HS-5 (cell line): ENCODE results near the gene SMARCB1.

Source experiments
- DNase-seq: peaks from one replicate; pipeline ENCODE4 v3.0.0-alpha.2; 2012; ENCODE audit warnings: low read depth

SMARCB1 gene

GRCh38 chr22:23803001-23803819 lies 16.4 kb downstream of the SMARCB1 start:
- DNase-seq: no peak

DNA sequence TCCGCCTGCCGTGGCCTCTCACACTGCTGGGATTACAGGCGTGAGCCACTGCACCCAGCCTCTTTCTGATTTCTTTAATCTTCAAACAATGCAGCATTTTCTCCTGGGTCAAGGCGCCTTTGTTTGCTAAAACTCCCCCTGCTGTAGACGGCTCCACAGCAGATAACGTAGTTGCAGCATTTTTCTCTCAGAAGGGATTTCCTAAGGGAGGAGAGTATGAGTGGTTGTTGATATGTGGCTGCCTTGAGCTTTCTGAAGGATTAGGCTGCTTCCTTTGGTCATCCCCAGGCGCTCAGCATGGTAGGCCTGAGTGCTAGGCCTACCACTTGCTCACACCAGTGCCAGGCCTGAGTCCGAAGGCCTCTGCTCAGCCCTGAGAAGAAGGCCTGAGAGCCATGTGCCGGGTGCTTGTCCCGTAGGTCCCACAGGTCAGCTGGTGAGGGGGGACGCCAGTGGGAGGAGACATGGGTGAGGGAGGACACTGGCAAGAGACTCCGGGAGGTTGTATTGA lies 18.1 kb downstream of the SMARCB1 start:
- no peak for DNase-seq

GRCh38 chr22:23806837-23807236 lies 20.1 kb downstream of the SMARCB1 start:
- no peak for DNase-seq

GRCh38 chr22:23812378-23812777 lies 25.6 kb downstream of the SMARCB1 start:
- DNase-seq: no peak

DNA sequence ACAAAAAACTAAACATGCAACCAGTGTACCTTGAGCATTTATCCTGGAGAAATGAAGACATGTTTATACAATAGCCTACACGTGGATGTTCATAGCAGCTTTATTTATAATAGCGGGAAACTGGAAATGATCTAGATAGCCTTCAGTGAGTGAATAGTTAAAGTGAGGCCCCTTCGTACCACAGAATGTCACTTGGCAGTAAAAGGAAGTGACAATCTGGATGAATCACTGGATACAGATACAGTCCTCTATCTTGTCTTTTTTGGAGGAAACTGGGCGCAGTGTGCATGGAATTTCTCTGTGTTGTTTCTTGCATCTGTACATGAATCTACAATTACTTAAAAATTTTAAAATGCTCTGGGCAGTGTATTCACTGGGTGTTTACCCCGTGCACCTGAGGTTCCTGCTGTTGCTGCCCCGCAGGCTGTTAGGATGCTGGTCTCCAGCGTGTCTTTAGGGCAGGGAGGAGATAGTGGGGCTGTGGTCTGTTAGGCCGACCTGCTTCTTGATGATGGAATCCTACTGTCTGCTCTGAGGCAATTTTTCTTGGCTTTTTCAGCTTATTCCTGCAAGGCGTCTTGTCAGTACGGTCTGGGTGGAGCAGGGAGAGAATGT lies 28.9 kb downstream of the SMARCB1 start:
- DNase-seq: no peak

DNA sequence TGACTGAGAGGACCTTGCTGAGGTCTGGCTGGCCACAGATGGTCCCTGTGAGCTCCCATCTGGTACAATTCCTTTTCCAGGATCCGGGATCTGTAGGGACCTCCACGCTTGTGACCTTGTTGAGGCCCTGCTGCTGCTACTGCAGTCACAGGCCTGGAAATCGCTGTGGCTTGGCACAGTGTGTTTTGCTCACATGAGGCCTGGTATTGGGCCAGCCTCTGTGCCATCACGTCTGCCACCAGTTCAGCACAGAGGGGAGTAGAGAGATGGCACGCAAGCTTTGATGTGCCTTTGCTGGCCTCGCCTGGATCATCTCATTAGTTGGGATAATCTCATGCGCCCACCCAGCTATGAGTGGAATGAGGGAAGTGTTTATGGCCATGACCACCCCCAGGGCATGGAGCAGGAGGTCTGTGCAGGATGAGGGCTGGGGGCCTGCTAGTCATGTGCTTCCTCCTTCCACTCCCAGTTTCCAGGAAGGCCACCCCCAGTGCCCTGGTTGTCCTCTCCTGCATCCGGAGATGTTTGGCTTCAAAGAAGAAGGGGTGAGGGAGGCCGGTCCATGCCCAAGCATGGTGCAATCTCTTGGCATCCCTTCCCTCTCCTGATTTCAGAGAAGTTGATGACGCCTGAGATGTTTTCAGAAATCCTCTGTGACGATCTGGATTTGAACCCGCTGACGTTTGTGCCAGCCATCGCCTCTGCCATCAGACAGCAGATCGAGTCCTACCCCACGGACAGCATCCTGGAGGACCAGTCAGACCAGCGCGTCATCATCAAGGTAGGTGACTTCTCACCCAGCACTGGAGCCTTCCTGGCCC lies 29.6 kb downstream of the SMARCB1 start:
- no peak for DNase-seq

DNA sequence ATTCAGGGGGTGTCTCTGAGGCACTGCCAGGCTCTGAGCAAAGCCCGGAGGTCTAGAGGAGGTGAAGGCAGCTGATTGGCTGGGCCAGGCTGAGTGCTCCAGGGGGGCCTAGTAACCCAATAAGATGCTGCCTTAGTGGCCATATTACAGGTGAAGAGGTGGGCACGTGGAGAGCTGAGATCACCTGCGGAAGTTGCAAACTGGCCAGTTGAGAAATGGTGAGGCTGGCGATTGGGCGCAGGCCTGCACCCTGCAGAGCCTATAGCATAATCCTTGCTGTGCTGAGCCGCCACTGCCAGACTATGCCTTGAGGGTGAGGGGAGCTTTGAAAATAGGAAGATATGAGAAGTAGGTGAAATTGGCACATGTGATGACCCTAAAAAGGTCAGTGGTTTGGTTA lies 30.4 kb downstream of the SMARCB1 start:
- DNase-seq: no peak

DNA sequence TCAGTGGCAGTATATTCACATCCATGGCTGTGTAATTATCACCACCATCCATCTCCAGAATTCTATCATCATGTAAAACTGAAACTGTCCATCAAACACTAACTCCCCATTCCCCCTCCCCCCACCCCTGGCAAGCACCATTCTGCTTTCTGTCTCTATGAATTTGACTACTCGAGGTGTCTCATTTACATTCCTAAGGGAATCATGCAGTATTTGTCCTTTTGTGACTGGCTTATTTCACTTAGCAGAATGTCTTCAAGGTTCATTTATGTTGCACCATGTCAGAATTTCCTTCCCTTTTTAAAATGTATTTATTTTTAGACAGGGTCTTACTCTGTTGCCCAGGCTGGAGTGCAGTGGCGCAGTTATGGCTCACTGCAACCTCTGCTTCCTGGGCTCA lies 31.8 kb downstream of the SMARCB1 start:
- no peak for DNase-seq

GRCh38 chr22:23820748-23821211 lies 34.0 kb downstream of the SMARCB1 start:
- no peak for DNase-seq

DNA sequence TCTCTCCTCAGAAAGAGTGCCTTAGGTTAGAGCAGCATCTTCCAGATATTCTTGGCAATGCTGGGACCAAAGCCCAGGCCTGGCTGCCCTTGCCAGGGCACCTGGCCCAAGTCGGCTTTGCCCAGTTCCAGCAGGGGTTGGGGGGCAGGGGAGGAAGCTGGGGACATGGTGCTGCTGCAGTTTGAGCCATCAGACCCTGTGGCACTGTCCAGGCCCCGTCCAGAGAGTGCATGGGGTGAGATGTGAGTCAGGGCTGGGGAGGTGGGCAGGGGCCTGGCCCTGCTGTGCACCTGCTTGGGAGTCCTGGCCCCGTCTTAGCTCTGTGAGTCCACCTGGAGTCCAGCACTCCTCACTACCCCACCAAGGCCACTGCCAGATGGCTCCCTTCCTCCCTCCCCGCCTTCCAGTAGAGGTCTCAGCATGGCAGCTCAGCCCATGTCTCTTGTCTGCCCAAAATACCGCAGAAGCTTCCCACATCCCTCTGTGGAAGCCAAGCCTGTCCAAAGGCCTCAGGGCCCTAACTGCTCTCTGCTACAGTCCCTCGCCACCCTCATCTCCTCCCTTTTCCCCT lies 35.4 kb downstream of the SMARCB1 start:
- no peak for DNase-seq

GRCh38 chr22:23823331-23823791 lies 36.6 kb downstream of the SMARCB1 start:
- no peak for DNase-seq

DNA sequence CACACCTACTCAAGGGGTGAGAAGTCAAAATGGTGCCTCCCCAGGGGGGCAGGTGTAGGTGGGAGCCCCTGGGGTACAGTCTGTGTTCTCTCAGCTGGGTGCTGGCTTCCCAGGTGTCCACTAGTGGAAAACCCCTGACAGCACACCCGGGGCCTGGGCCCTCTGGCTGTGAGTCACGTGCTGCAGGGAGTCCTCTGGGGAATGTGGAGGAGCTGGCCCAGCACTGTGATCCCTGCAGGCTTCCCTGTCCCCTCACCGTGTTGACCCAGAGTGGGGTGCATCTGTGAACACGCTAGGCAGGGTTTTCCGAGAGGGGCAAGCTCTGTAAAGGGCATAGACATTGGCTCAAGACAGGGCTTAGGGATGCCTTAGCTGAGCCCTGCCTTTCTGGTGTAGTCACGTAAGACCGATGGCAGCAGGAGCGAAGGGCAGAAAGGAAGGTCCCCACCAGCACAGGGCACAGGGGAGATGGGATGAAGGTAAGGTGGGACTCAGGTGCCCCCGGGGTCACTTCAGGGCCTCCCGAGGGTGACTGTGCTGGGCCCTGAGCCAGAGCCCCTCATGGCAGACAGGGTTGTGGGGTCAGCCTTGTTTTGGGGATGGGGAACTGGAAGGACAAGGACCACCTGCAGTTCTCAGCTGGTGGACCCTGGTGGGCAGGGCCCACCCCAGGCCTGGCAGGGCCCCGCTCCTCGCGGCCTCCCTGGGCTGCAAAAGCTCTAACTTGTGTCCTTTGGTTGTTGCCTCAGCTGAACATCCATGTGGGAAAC lies 37.9 kb downstream of the SMARCB1 start:
- DNase-seq: no peak

GRCh38 chr22:23825246-23825905 lies 38.6 kb downstream of the SMARCB1 start:
- DNase-seq: no peak

GRCh38 chr22:23826510-23827350 lies 40.0 kb downstream of the SMARCB1 start:
- DNase-seq: no peak

- DNase-seq: no peak
These were observed 40.7 kb downstream of the SMARCB1 start for GRCh38 chr22:23827351-23827995.

- no peak for DNase-seq
These were observed 42.3 kb downstream of the SMARCB1 start for GRCh38 chr22:23828800-23829680.

GRCh38 chr22:23829845-23830372 lies 43.1 kb downstream of the SMARCB1 start:
- DNase-seq: peak; percentile 28

DNA sequence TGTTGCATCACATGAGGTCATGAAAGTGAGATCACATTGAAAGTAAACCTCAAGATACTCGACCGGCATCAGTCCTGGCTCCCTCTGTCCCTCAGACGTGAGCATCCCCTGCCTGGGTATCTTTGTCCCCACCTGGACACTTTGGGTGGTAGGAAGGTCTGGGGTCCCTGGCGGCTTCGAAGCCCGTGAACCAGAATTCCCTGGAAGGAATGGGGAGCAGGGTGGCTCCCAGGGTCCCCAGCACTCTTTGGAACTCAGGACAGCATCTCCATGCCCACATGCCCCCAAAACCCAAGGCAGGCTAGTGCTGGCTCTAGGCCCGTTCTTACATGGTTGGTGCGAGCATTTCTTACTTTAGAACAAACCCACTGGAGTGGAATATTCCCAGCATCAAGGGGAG lies 44.5 kb downstream of the SMARCB1 start:
- DNase-seq: no peak
